ENCODE data around the gene FN1. TPM values are rescaled to one million over a fixed set of nuclear protein-coding genes. Genes with fewer than 3 reads are reported as not detected.
A peak's percentile ranks its signal among the peaks of the same experiment; 100 is the strongest.

The FN1 gene
- total RNA-seq, 6 experiments from 2014 or later = 938 to 2,279 (median 1,324) TPM

GRCh38 chr2:215439980-215440512 lies 4.2 kb upstream of the FN1 start:
- no peaks in the 10 kb centered on the region for H3K27me3 ChIP-seq
- peaks cover 0 to 20% (median 3%) of the 10 kb centered on the region in 4 donors for H3K4me1 ChIP-seq
- ATAC-seq (peak in 3 of 4 donors; percentile 12 to 45 (median 22)), DNase-seq (no peak)
- intact Hi-C loops (cut with DNase I) = no loop called here
- peak overlapping the region in 2 of 3 donors; percentile 33 to 38 for H3K27ac ChIP-seq
- no peaks in the 10 kb centered on the region for H3K36me3 ChIP-seq
- no peak for TF ChIP-seq POLR2A (IDR thresholded peaks at IDR 0.05)
- no peaks in the 10 kb centered on the region for H3K9me3 ChIP-seq
- 31% methylated on average over 5 of the region's 5 CpGs for WGBS (ENCODE audit: insufficient coverage, low coverage, low lambda C conversion rate, missing lambda C conversion rate)
- H3K4me3 ChIP-seq = no peak overlapping the region

GRCh38 chr2:215439404-215439803 lies 3.5 kb upstream of the FN1 start:
- no peak overlapping the region for H3K4me3 ChIP-seq
- H3K4me1 ChIP-seq = peaks cover 0 to 20% (median 3%) of the 10 kb centered on the region in 4 donors
- no peak for TF ChIP-seq POLR2A (IDR thresholded peaks at IDR 0.05)
- no peak for TF ChIP-seq CTCF (IDR thresholded peaks at IDR 0.05)
- intact Hi-C loops (cut with DNase I) = no loop called here
- peak overlapping the region in 1 of 3 donors; percentile 33 for H3K27ac ChIP-seq
- H3K27me3 ChIP-seq = no peaks in the 10 kb centered on the region
- ATAC-seq (no peak), DNase-seq (no peak)
- no peaks in the 10 kb centered on the region for H3K36me3 ChIP-seq
- WGBS (ENCODE audit: insufficient coverage, low coverage, low lambda C conversion rate, missing lambda C conversion rate) = 29% methylated on average over 1 of the region's 2 CpGs
- H3K9me3 ChIP-seq = no peaks in the 10 kb centered on the region

- TF ChIP-seq CTCF (IDR thresholded peaks at IDR 0.05) = no peak
- TF ChIP-seq POLR2A (IDR thresholded peaks at IDR 0.05) = no peak
- Histone ChIP-seq H3K9me3 (no peaks in the 10 kb centered on the region), H3K4me3 (no peak overlapping the region), H3K27me3 (no peaks in the 10 kb centered on the region), H3K27ac (peak overlapping the region in 2 of 3 donors; percentile 84), H3K4me1 (peaks cover 0 to 26% (median 3%) of the 10 kb centered on the region in 4 donors), H3K36me3 (peaks cover 0 to 2% (median 0%) of the 10 kb centered on the region in 4 donors)
- no peak for ATAC-seq
- no peak for DNase-seq
- intact Hi-C loops (cut with DNase I) = no loop called here
- WGBS (ENCODE audit: insufficient coverage, low coverage, low lambda C conversion rate, missing lambda C conversion rate) = 69% methylated on average over 2 of the region's 2 CpGs
Measured at GRCh38 chr2:215437614-215438013, 1.7 kb upstream of the FN1 start.

GRCh38 chr2:215436705-215437565 lies 1.1 kb upstream of the FN1 start:
- Histone ChIP-seq H3K27ac (peak overlapping the region; percentile 84 to 88 (median 84)), H3K4me3 (peak overlapping the region; percentile 65 to 70 (median 68)), H3K36me3 (peaks cover 0 to 8% (median 0%) of the 10 kb centered on the region in 4 donors), H3K4me1 (peaks cover 0 to 23% (median 3%) of the 10 kb centered on the region in 4 donors), H3K9me3 (no peaks in the 10 kb centered on the region), H3K27me3 (no peaks in the 10 kb centered on the region)
- intact Hi-C loops (cut with DNase I) = no loop called here
- DNase-seq = no peak
- TF ChIP-seq CTCF (IDR thresholded peaks at IDR 0.05) (no peak), POLR2A (IDR thresholded peaks at IDR 0.05) (no peak)
- peak; percentile 2 to 15 (median 5) for ATAC-seq
- 6% methylated on average over 22 of the region's 22 CpGs for WGBS (ENCODE audit: insufficient coverage, low coverage, low lambda C conversion rate, missing lambda C conversion rate)
